Effector CD4-positive, alpha-beta T cell (primary cell): ENCODE measurements around the gene PERM1.

ENCODE experiments used
- DNase-seq: peaks from one replicate; pipeline ENCODE4 v3.0.0-alpha.2; 2020

The PERM1 gene

GRCh38 chr1:932776-933602, 48.9 kb downstream of the PERM1 start:
- no peak for DNase-seq

DNA sequence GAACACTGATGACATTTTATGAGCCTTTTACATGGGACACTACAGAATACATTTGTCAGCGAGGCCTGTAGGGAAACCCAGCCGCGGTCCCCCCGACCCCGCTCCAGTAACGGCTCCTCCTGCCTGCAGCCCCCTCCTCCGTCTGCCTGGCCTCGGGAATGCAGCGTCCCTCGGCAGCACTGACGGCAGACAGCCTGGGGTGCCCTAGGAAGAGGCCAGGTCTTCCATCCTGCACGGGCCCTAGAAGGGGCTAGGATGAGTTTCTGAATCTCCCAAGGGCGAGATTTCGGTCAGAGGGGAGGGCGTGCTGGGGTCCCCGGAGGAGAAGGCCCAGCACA, 49.8 kb downstream of the PERM1 start:
- DNase-seq: no peak

GRCh38 chr1:931380-932172, 50.3 kb downstream of the PERM1 start:
- no peak for DNase-seq

DNA sequence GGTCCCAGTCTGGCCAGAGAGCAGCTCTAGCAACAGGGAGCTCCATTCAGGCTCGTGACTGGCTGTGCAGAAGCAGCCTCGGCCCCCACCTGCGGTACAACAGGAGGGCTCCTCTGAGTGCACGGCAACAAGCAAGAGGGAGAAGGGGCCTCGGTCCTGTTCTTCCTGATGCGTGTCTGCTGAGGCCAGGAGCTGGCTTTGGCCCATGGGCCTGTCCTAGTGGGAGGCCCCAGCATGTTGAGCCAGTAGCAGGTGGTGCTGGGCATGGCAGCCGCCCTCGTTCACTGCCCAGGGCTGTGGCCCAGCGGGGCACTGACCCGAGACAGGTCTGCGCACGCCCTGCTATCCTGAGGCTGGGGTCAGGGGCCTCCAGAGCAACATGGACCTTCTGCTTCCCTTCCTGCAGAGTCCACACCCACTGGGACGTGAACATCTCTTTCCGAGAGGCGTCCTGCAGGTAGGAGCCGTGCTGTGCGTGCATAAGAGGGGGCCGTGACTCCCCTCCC, 51.2 kb downstream of the PERM1 start:
- DNase-seq: no peak

DNA sequence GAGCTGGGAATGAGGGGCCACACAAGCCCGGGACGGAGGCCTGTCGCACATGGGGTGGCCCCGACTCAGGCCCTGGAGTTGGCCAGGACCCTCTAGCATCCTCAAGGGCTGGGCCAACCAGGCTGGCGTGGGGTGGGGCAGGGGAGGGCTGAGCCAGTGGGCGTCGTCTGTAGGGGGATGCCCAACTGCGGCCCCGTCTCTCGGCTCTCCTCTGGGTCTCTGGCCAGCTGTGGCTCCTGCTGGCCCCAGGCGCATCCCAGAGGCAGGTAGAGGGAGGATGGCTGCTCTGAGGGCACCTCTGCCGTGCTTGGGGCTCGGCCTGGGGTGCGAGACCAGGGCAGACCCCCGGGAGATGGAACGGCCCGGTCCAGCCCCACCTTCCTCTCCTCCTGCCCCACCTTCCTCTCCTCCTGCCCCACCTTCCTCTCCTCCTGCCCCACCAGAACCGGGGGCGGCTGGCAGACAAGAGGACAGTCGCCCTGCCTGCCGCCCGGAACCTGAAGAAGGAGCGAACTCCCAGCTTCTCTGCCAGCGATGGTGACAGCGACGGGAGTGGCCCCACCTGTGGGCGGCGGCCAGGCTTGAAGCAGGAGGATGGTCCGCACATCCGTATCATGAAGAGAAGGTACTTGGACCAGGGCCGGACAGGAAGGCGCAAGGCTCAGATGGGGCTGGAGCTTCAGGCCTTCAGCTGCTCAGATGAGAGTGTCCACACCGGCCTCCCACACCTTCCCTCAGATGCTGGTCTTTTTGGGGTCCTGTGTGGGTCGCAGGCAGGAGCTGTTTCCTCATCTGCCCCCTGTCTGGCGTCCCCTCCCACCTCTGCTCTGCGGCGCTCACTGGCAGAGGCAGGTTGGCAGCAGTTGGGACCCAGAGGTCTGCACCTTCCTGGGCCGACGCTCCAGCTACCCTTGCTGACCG, 51.9 kb downstream of the PERM1 start:
- no peak for DNase-seq

DNA sequence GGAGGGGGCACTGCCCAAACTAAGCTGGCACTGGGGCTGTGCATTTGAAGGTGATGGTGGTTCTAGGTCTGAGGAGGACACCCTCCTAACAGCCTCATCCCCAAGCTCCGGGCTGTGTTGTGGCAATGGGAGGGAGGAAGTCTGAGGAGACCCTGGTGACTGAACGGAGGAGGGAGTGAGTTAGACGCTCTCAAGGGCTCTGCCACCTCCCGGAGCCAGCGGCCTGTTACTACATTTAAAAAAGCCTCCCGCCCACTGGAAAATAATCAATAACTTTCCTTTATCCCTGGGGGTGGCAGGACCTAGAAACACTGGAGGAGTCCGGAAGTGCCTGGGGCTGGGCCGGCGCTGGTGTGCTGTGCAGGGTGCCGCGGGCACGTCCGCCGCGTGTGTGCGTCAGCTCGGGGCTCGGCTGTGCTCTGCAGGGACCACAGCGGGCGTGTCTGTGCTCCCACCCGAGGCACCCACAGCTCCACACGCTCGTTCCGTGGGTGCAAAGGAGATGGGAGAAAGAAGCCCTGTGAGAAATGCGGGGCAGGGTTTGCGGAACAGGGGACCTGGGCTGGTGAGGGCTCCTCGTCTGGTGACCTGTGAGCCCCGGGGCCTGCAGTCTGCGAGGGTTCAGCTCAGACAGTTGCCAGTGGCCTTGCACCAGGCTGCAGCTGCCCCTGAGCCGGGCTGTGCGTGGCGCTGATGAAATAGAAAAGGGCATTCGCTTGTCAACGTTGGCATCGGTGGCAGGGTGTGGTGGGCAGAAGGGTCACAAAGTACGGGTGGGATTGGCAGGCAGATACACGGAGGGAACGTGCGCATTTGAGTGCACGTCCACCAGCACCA, 52.9 kb downstream of the PERM1 start:
- DNase-seq: no peak

GRCh38 chr1:927748-928147, 54.1 kb downstream of the PERM1 start:
- no peak for DNase-seq

DNA sequence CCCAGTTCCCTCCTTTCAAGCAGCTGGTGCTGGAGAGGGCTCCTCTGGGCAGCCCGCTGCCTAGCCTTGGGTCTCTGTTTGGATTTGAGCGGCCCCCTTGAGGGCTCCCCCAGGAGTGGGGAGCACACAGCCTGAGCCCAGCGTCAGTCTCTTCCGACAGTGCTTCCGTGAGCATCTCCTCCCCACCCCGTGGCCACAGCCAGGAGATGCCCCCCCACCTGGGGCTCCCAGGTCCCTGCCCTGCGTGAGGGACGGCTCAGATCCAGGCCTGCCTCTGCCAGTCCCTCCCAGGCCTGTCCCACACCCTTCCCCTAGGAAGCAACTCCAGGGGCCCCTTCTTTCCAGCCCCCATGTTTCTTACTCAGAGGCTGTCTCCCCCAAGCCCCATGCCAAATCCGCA, 54.7 kb downstream of the PERM1 start:
- DNase-seq: no peak

DNA sequence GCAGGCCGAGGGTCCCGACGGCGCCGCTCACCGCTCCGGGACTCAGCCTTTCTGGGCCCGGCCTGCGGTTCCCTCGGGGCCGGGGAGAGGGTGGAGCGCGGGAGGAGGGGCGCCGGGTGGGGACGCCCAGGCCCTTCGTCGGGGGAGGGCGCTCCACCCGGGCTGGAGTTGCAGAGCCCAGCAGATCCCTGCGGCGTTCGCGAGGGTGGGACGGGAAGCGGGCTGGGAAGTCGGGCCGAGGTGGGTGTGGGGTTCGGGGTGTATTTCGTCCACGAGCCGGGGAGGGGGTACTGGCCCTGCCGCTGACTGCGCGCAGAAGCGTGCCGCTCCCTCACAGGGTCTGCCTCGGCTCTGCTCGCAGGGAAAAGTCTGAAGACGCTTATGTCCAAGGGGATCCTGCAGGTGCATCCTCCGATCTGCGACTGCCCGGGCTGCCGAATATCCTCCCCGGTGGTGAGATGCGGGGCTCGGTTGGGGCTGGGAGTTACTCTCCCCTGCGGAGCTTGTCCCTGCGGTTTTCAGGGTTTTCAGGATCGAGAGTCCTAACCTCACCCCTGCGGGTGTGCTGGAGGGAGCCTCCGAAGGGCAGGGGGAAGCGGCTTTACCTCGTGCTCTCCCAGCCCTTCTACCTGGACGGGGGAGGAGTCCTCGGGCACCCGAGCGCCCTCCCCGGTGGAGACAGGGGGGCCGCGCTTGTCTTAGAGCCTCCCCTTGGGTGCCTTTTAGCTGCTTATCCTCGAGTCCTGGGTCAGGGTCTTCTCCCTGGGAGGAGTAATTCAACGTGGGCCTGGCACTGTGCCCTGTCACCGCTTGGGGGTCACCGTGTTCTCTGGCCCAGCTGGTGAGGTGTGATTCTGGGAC, 56.1 kb downstream of the PERM1 start:
- no peak for DNase-seq
